Right atrium auricular region (tissue), 2 donors: ENCODE data around the gene RIT1. TPM values are rescaled to one million over a fixed set of nuclear protein-coding genes. Genes with fewer than 3 reads are reported as not detected.
A peak's percentile ranks its signal among the peaks of the same experiment; 100 is the strongest.

Experiments
- DNase-seq: peaks from one replicate; pipeline ENCODE4 v3.0.0-alpha.2; 2019; ENCODE audit warnings: low spot score
- H3K27ac ChIP-seq, 2 donors: fragments of 200-600 bp; sonication (generic); 1 replicate in 1 of 2; 2 replicates in 1 of 2; pipeline ENCODE4 v1.5.1; 2016 to 2019
- H3K27me3 ChIP-seq, 2 donors: fragments of 200-600 bp; sonication (generic); one replicate each; pipeline versions ENCODE4 v1.5.1 to v1.6.0; 2017 to 2019
- H3K36me3 ChIP-seq: fragments of 200-600 bp; sonication (generic); one replicate; pipeline ENCODE4 v1.5.1; 2016
- H3K4me1 ChIP-seq, 2 donors: fragments of 200-600 bp; sonication (generic); one replicate each; pipeline versions ENCODE4 v1.5.1 to v1.6.0; 2017 to 2019
- H3K4me3 ChIP-seq, 2 donors: fragments of 200-600 bp; sonication (generic); 1 replicate in 1 of 2; 2 replicates in 1 of 2; pipeline ENCODE4 v1.5.1; 2017 to 2019; ENCODE audit warnings: mild to moderate bottlenecking in 1 of 2, moderate library complexity in 1 of 2
- H3K9me3 ChIP-seq, 2 donors: fragments of 200-600 bp; sonication (generic); one replicate each; pipeline ENCODE4 v1.5.1; 2019
- total RNA-seq, 2 donors: library from RNA; depleted of rRNA; stranded (reverse); fragments of >200 nt; gene quantifications; one replicate each; pipeline ENCODE4 v1.1.0, GENCODE V29; 2016
- TF ChIP-seq, protein P1 (sequence below), 2 donors: fragments of 200-600 bp; sonication (generic); IDR thresholded peaks; one replicate each; pipeline ENCODE4 v1.5.1; 2019; ENCODE audit warnings: antibody characterized with exemption in 2 of 2

The RIT1 gene
- total RNA-seq, 2 donors from 2014 or later: 13.3 to 25.3 TPM

DNA sequence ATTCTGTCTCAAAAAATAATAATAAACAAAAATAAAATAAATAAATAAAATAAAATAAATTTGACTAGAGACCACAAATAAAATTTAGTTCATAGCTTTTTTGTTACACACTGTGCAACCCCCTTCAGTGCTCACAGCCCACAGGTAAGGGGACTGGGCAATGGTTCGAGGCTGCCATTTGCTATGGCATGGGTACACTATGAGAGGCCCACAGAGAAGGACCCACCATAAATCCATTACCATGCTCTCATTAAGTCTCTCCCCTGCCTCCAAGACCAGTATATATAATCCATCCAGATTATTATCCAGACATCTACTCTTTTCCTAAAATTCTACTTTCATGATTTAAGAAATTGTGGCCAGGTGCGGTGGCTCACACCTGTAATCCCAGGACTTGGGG lies 8.7 kb upstream of the RIT1 start:
- Histone ChIP-seq H3K4me1 (no peaks in the 10 kb centered on the region), H3K27ac (no peak overlapping the region), H3K36me3 (peaks cover 99% of the 10 kb centered on the region), H3K27me3 (no peaks in the 10 kb centered on the region), H3K4me3 (no peak overlapping the region), H3K9me3 (no peaks in the 10 kb centered on the region)
- no peak for DNase-seq
- TF ChIP-seq, protein P1, sequence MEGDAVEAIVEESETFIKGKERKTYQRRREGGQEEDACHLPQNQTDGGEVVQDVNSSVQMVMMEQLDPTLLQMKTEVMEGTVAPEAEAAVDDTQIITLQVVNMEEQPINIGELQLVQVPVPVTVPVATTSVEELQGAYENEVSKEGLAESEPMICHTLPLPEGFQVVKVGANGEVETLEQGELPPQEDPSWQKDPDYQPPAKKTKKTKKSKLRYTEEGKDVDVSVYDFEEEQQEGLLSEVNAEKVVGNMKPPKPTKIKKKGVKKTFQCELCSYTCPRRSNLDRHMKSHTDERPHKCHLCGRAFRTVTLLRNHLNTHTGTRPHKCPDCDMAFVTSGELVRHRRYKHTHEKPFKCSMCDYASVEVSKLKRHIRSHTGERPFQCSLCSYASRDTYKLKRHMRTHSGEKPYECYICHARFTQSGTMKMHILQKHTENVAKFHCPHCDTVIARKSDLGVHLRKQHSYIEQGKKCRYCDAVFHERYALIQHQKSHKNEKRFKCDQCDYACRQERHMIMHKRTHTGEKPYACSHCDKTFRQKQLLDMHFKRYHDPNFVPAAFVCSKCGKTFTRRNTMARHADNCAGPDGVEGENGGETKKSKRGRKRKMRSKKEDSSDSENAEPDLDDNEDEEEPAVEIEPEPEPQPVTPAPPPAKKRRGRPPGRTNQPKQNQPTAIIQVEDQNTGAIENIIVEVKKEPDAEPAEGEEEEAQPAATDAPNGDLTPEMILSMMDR (IDR thresholded peaks at IDR 0.05): no peak

DNA sequence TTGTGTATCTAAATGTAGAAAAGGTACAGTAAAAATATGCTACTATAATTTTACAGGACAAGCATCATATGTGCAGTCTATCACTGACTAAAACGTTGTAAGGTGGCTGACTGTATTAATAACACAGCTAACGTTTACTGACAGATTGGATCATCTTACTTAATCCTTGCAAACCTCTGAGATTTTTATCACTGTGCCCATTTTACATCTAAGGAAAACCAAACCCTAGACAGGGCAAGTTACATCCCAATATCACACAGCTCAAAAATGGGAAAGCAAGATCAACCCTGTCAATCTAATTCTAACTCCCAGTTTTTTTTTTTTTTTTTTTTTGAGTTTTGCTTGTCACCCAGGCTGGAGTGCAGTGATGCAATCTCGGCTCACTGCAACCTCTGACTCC lies 7.5 kb upstream of the RIT1 start:
- no peak for DNase-seq

DNA sequence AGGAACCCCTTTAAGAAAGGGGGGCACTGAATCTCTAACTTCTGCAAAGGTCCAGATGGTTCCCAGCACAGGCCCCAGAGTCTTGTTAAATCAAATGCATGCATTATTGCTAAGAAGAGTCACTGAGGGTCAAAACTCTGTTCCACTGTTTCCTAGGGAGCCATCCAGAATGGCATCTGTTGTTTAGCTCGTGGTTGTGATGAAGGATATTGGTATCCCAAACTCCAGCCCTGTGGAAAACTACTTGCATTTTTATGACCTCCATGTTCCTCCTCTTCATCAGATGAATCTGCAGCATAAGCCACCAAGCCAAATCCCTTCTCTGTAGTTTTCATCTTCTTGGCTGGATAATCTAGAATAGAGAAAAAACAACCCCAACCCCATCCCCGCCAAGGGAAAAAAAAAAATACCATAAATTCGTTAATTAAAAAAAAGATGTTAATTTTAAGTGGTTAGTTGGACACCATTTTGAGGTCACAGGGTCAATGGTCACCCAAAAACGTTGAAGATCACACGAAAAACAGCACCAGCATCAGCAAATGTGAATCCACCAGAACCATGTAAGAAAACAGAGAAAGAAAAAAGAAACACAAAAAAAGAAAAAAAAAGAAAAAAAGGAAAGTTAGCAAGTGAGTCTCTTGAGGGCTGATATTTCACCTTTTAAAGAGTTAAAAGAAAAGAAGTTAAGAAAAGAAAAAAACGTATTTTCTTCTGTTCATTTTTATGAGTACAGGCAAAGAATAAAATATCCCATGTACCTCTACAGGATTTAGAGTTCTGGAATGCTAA lies 3.0 kb upstream of the RIT1 start:
- H3K27ac ChIP-seq: no peak overlapping the region
- DNase-seq: no peak
- TF ChIP-seq, protein P1 (IDR thresholded peaks at IDR 0.05): no peak
- peaks cover 66% of the 10 kb centered on the region for H3K36me3 ChIP-seq
- no peak overlapping the region for H3K4me3 ChIP-seq
- H3K4me1 ChIP-seq: peaks cover 0 to 22% of the 10 kb centered on the region in 2 donors
- H3K27me3 ChIP-seq: no peaks in the 10 kb centered on the region
- no peaks in the 10 kb centered on the region for H3K9me3 ChIP-seq

More for the DNA sequence above, 7.5 kb upstream of the RIT1 start:
- Histone ChIP-seq H3K27me3 (no peaks in the 10 kb centered on the region), H3K9me3 (no peaks in the 10 kb centered on the region), H3K4me1 (no peaks in the 10 kb centered on the region), H3K27ac (no peak overlapping the region), H3K36me3 (peaks cover 94% of the 10 kb centered on the region), H3K4me3 (no peak overlapping the region)
- TF ChIP-seq, protein P1 (IDR thresholded peaks at IDR 0.05): no peak

DNA sequence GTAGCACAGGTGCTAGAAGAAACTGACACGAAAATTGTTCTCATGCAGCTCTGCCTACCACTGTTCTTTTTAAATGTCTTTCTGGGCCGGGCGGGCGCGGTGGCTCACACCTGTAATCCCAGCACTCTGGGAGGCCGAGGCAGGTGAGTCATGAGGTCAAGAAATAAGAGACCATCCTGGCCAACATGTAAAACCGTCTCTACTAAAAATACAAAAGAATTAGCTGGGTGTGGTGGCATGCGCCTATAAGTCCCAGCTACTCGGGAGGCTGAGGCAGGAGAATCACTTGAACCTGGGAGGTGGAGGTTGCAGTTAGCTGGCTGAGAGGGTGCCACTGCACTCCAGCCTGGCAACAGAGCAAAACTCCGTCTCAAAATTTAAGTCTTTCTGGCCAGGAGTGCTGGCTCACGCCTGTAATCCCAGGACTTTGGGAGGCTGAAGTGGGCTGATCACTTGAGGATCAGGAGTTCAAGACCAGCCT lies 947 bp upstream of the RIT1 start:
- no peaks in the 10 kb centered on the region for H3K9me3 ChIP-seq
- TF ChIP-seq, protein P1 (IDR thresholded peaks at IDR 0.05): no peak
- H3K27me3 ChIP-seq: no peaks in the 10 kb centered on the region
- H3K36me3 ChIP-seq: peaks cover 65% of the 10 kb centered on the region
- peak overlapping the region; percentile 93 to 95 for H3K27ac ChIP-seq
- no peak for DNase-seq
- H3K4me1 ChIP-seq: peaks cover 0 to 22% of the 10 kb centered on the region in 2 donors
- H3K4me3 ChIP-seq: no peak overlapping the region

DNA sequence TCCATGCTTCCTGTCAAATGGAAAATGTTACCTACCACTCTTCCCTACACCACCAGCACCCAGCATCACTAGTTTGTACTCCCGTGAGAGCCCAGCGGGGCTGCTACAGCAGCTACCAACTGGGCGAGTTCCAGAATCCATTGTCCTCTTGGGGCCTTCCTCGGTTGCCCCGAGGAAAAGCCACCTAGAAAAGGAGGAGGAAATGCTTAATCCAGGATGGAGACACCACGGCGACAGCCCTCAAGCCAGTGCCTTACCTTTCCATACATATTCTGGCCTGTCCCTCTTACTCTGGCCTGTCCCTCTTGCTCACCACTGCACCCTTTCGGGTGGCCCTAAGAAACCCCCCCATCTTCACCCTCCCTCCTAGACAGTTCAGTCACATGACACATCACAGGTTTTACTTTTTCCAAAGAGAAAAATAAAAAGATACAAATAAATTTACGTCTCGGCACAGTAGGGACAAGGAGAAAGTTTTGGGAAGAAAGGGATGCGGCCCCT lies 478 bp downstream of the RIT1 start:
- Histone ChIP-seq H3K27ac (peak overlapping the region; percentile 93 to 95), H3K9me3 (no peaks in the 10 kb centered on the region), H3K4me1 (peaks cover 0 to 22% of the 10 kb centered on the region in 2 donors), H3K4me3 (peak overlapping the region; percentile 78 to 84), H3K27me3 (no peaks in the 10 kb centered on the region), H3K36me3 (peaks cover 60% of the 10 kb centered on the region)
- TF ChIP-seq, protein P1 (IDR thresholded peaks at IDR 0.05): no peak
- no peak for DNase-seq
